ENCODE results near the gene AFF2.

The AFF2 gene

DNA sequence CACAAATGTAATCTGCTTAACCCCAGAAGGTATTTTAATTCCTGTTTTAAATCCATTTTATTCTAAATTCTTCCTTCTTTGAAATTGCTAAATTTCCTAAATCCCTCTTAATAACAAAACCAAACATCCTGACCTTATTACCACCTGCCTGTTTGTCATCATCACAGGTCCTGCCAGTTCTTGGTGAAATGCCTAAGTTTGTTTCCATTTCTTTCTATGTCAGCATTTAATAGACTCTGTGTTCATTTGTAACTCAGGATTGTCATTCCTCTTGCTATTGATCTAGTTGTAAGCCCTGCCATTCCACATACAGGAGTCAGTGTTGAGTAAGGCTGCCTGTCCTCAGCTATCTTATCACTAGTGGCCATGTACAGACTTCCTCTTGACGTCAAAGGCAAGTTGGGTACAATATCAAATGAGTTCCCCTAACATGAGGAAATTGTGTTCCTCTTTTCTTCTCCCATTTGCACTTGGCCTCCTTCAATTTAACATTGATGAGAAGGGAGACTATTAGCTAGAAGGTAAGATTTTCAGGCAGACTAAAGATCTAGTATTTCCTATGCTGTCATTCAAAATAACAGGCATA is 440.1 kb downstream of the AFF2 start:
- no peaks in the 10 kb centered on the region for H3K36me3 ChIP-seq (ENCODE audit: control insufficient read depth, insufficient read depth, low read length)
- no peaks in the 10 kb centered on the region for H3K27me3 ChIP-seq (ENCODE audit: control insufficient read depth, insufficient read depth, low read length)
- no peak overlapping the region for H3K27ac ChIP-seq
- H3K9ac ChIP-seq = no peak overlapping the region
- H3K4me3 ChIP-seq (ENCODE audit: low read depth, low read length) = no peak overlapping the region
- TF ChIP-seq, protein P1, sequence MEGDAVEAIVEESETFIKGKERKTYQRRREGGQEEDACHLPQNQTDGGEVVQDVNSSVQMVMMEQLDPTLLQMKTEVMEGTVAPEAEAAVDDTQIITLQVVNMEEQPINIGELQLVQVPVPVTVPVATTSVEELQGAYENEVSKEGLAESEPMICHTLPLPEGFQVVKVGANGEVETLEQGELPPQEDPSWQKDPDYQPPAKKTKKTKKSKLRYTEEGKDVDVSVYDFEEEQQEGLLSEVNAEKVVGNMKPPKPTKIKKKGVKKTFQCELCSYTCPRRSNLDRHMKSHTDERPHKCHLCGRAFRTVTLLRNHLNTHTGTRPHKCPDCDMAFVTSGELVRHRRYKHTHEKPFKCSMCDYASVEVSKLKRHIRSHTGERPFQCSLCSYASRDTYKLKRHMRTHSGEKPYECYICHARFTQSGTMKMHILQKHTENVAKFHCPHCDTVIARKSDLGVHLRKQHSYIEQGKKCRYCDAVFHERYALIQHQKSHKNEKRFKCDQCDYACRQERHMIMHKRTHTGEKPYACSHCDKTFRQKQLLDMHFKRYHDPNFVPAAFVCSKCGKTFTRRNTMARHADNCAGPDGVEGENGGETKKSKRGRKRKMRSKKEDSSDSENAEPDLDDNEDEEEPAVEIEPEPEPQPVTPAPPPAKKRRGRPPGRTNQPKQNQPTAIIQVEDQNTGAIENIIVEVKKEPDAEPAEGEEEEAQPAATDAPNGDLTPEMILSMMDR (IDR thresholded peaks at IDR 0.05) = no peak
- H3K4me1 ChIP-seq = no peaks in the 10 kb centered on the region
- no peaks in the 10 kb centered on the region for H3K79me2 ChIP-seq
- H2AFZ ChIP-seq = no peak overlapping the region
- no peaks in the 10 kb centered on the region for H3K9me3 ChIP-seq (ENCODE audit: control insufficient read depth, low read length)
- H3K4me2 ChIP-seq (ENCODE audit: low read length) = no peak overlapping the region

DNA sequence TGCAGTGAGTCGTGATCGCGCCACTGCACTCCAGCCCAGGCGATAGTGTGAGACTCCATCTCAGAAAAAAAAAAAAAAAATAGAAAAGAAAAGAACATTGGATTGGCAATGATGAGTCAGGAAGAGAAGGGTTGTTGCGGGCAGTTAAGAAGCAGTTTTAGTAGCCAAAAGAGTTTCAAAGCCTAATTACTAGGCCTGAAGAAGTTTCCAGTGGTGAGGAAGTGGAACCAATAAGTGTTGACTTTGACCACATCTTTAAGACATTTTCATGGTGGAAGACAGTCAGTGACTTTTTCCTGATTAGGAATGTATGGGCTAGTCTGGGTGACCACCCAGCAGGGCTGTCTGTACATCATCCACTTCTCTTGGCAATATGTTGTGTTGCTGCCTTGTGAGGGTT is 442.3 kb downstream of the AFF2 start:
- no peaks in the 10 kb centered on the region for H3K27me3 ChIP-seq (ENCODE audit: control insufficient read depth, insufficient read depth, low read length)
- H3K4me3 ChIP-seq (ENCODE audit: low read depth, low read length) = no peak overlapping the region
- H3K27ac ChIP-seq = no peak overlapping the region
- H2AFZ ChIP-seq = no peak overlapping the region
- no peaks in the 10 kb centered on the region for H3K36me3 ChIP-seq (ENCODE audit: control insufficient read depth, insufficient read depth, low read length)
- no peaks in the 10 kb centered on the region for H3K4me1 ChIP-seq
- H3K79me2 ChIP-seq = no peaks in the 10 kb centered on the region
- H3K9me3 ChIP-seq (ENCODE audit: control insufficient read depth, low read length) = no peaks in the 10 kb centered on the region
- TF ChIP-seq, protein P1 (IDR thresholded peaks at IDR 0.05) = no peak
- no peak overlapping the region for H3K9ac ChIP-seq
- no peak overlapping the region for H3K4me2 ChIP-seq (ENCODE audit: low read length)

DNA sequence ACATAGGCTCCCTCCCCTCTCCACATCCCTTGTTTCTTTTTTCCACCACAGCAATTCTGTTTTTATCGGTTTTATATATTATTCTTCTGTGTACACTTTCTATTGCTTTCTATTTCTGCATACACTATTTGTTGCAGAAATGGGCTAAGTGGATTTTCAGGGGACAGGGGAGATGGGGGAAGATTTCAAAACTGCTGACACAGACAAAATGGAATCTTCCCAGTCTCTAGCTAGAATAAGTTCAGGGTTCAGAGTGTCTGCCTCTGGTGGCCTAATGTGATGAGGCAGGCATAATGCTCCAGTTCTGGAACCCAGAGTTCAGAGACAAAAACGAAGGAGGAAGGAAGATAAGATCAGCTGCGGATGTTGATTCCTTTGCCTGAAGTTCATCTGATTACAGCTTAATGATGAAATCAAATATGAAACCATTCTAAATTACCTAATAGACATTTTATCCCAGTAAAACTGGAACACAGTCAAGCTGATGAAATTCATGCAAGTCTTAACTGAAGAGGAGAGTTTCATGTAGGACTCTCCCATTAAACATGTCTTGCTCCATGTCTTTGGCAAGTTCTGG is 447.1 kb downstream of the AFF2 start:
- TF ChIP-seq, protein P1 (IDR thresholded peaks at IDR 0.05) = no peak
- no peak overlapping the region for H3K9ac ChIP-seq
- no peaks in the 10 kb centered on the region for H3K4me1 ChIP-seq
- no peaks in the 10 kb centered on the region for H3K9me3 ChIP-seq (ENCODE audit: control insufficient read depth, low read length)
- H3K4me3 ChIP-seq (ENCODE audit: low read depth, low read length) = no peak overlapping the region
- no peaks in the 10 kb centered on the region for H3K36me3 ChIP-seq (ENCODE audit: control insufficient read depth, insufficient read depth, low read length)
- no peak overlapping the region for H3K4me2 ChIP-seq (ENCODE audit: low read length)
- no peaks in the 10 kb centered on the region for H3K79me2 ChIP-seq
- H2AFZ ChIP-seq = no peak overlapping the region
- no peaks in the 10 kb centered on the region for H3K27me3 ChIP-seq (ENCODE audit: control insufficient read depth, insufficient read depth, low read length)
- H3K27ac ChIP-seq = no peak overlapping the region

DNA sequence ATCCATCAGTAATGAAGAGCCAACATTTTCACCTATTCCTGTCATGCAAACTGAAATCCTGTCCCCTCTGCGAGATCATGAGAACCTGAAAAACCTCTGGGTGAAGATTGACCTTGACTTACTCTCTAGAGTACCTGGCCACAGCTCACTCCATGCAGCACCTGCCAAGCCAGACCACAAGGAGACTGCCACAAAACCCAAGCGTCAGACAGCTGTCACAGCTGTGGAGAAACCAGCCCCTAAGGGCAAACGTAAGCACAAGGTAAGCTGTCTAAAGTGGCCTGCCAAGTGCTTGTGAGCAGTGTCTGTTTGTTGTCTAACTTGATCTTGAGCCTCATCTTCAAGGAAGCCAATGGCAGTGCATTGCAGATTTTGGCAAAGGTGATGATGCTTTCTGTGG is 455.9 kb downstream of the AFF2 start:
- H3K36me3 ChIP-seq (ENCODE audit: control insufficient read depth, insufficient read depth, low read length) = no peaks in the 10 kb centered on the region
- TF ChIP-seq, protein P1 (IDR thresholded peaks at IDR 0.05) = no peak
- no peaks in the 10 kb centered on the region for H3K79me2 ChIP-seq
- no peak overlapping the region for H3K27ac ChIP-seq
- no peak overlapping the region for H3K4me2 ChIP-seq (ENCODE audit: low read length)
- H3K27me3 ChIP-seq (ENCODE audit: control insufficient read depth, insufficient read depth, low read length) = no peaks in the 10 kb centered on the region
- no peak overlapping the region for H2AFZ ChIP-seq
- H3K9ac ChIP-seq = no peak overlapping the region
- no peaks in the 10 kb centered on the region for H3K4me1 ChIP-seq
- no peak overlapping the region for H3K4me3 ChIP-seq (ENCODE audit: low read depth, low read length)
- H3K9me3 ChIP-seq (ENCODE audit: control insufficient read depth, low read length) = no peaks in the 10 kb centered on the region

DNA sequence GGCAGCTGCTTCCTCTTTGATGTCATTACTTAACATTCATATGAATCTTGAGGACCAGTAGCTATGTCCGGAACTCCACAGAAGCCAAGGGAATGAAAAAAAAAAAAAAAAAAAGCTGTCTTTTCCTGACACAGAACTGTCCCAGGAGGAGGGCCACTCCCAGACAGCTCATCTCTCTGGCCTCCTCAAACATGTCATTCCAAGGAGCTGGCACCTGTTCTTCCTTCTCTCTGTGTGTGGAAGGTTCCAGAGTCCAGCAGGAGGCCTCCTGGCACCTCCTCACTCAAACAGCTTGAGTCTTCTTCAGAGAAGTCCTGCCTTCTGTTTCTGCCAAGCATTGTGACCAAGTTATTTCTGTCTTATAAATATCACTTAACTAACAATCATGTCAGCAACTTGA is 458.5 kb downstream of the AFF2 start:
- TF ChIP-seq, protein P1 (IDR thresholded peaks at IDR 0.05) = no peak

More for the DNA sequence above, 458.5 kb downstream of the AFF2 start:
- H3K36me3 ChIP-seq (ENCODE audit: control insufficient read depth, insufficient read depth, low read length) = no peaks in the 10 kb centered on the region
- no peaks in the 10 kb centered on the region for H3K79me2 ChIP-seq
- H3K27me3 ChIP-seq (ENCODE audit: control insufficient read depth, insufficient read depth, low read length) = no peaks in the 10 kb centered on the region
- H3K9ac ChIP-seq = no peak overlapping the region
- H2AFZ ChIP-seq = no peak overlapping the region
- no peak overlapping the region for H3K4me3 ChIP-seq (ENCODE audit: low read depth, low read length)
- no peak overlapping the region for H3K4me2 ChIP-seq (ENCODE audit: low read length)
- no peaks in the 10 kb centered on the region for H3K4me1 ChIP-seq
- no peaks in the 10 kb centered on the region for H3K9me3 ChIP-seq (ENCODE audit: control insufficient read depth, low read length)
- H3K27ac ChIP-seq = no peak overlapping the region
